Body of pancreas (tissue), 4 donors: ENCODE data around the gene HNRNPC.

Experiments used
- CTCF ChIP-seq, 7 experiments: fragments of 450-650 bp in 4 of 7; fragments of 200-600 bp in 3 of 7; sonication (generic) in 3 of 7; IDR thresholded peaks; one replicate each; pipeline ENCODE4 v1.5.1; 2016 to 2019; ENCODE audit warnings: antibody characterized with exemption in 7 of 7
- POLR2A ChIP-seq, 3 donors: fragments of 450-650 bp; IDR thresholded peaks; one replicate each; pipeline ENCODE4 v1.6.1; 2016; ENCODE audit warnings: antibody characterized with exemption in 3 of 3, mild to moderate bottlenecking in 2 of 3

GRCh38 chr14:21248739-21249411 lies 20.4 kb downstream of the HNRNPC start:
- TF ChIP-seq CTCF (IDR thresholded peaks at IDR 0.05) = no peak
- TF ChIP-seq POLR2A (IDR thresholded peaks at IDR 0.05) = no peak
